ENCODE results near the gene LKAAEAR1. TPM values are rescaled to one million over a fixed set of nuclear protein-coding genes. Genes with fewer than 3 reads are reported as not detected.

The LKAAEAR1 gene
- total and polyA plus RNA-seq, 2 of the 13 experiments (the other 11 are each of a cell fraction or from before 2014, with no cell fraction given): not detected

DNA sequence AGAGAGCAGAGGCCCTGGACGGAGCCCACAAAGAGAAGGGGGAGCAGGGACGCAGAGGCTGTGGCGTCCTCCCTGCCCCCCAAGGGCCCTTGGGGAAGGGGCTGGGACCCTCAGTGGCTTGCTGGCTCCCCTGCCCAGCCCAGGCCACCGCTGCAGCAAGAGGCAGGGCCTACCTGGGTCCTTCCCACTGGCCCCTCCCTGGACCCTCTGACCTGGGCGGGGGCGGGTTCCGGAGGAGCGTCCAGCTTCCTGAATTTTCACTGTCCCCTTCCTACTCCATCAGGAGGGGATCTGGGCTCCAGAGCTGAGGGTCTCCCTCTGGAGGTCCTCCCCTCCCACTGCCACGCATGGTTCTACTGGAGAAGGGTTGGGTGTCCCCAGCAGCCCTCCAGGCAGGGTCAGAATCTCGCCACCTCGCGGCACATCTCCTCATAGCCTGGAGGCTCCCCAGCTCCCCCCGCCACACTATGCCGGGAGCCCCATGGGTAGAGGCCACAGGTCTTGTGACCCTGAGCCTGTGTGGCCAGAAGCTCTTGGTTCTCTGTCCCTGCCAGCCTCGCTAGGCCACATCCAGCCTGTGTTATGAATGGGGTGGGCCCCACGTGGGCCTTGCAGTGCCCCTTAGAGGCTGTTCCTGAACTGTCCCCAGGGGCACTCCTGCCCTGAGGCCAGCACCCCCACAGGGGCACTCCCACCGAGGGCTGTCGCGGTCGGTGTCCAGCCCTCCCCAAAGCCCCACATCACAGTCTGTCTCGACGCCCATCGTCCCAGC, 33.8 kb downstream of the LKAAEAR1 start (continued):
- TF ChIP-seq EED (CRISPR knock-in tag; IDR thresholded peaks at IDR 0.05): peak; percentile 61; the same call in 1 of the 2 replicates
- peak; percentile 90 for TF ChIP-seq HOXA3 (CRISPR knock-in tag; IDR thresholded peaks at IDR 0.05)
- peak; percentile 84 for TF ChIP-seq BRD4 (CRISPR knock-in tag; IDR thresholded peaks at IDR 0.05)
- TF ChIP-seq, protein P1, sequence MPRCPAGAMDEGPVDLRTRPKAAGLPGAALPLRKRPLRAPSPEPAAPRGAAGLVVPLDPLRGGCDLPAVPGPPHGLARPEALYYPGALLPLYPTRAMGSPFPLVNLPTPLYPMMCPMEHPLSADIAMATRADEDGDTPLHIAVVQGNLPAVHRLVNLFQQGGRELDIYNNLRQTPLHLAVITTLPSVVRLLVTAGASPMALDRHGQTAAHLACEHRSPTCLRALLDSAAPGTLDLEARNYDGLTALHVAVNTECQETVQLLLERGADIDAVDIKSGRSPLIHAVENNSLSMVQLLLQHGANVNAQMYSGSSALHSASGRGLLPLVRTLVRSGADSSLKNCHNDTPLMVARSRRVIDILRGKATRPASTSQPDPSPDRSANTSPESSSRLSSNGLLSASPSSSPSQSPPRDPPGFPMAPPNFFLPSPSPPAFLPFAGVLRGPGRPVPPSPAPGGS (CRISPR knock-in tag; IDR thresholded peaks at IDR 0.05): no peak; the same call in 1 of the 2 replicates
- TF ChIP-seq SP1 (IDR thresholded peaks at IDR 0.05): no peak
- TF ChIP-seq SP1 (CRISPR knock-in tag; IDR thresholded peaks at IDR 0.05): peak; percentile 44
- no peak; the same call in 1 of the 2 replicates for TF ChIP-seq ATF6 (CRISPR knock-in tag; conservative IDR thresholded peaks at IDR 0.05)
- no peak for TF ChIP-seq JUND (CRISPR knock-in tag; IDR thresholded peaks at IDR 0.05)
- TF ChIP-seq, protein P2, sequence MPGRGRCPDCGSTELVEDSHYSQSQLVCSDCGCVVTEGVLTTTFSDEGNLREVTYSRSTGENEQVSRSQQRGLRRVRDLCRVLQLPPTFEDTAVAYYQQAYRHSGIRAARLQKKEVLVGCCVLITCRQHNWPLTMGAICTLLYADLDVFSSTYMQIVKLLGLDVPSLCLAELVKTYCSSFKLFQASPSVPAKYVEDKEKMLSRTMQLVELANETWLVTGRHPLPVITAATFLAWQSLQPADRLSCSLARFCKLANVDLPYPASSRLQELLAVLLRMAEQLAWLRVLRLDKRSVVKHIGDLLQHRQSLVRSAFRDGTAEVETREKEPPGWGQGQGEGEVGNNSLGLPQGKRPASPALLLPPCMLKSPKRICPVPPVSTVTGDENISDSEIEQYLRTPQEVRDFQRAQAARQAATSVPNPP (CRISPR knock-in tag; IDR thresholded peaks at IDR 0.05): no peak; the same call in 1 of the 2 replicates
- peak; percentile 45; the same call in 1 of the 2 replicates for TF ChIP-seq SIX1 (CRISPR knock-in tag; IDR thresholded peaks at IDR 0.05; ENCODE audit: borderline replicate concordance)
- no peak for TF ChIP-seq ZNF205 (CRISPR knock-in tag; IDR thresholded peaks at IDR 0.05)
- TF ChIP-seq, protein P3, sequence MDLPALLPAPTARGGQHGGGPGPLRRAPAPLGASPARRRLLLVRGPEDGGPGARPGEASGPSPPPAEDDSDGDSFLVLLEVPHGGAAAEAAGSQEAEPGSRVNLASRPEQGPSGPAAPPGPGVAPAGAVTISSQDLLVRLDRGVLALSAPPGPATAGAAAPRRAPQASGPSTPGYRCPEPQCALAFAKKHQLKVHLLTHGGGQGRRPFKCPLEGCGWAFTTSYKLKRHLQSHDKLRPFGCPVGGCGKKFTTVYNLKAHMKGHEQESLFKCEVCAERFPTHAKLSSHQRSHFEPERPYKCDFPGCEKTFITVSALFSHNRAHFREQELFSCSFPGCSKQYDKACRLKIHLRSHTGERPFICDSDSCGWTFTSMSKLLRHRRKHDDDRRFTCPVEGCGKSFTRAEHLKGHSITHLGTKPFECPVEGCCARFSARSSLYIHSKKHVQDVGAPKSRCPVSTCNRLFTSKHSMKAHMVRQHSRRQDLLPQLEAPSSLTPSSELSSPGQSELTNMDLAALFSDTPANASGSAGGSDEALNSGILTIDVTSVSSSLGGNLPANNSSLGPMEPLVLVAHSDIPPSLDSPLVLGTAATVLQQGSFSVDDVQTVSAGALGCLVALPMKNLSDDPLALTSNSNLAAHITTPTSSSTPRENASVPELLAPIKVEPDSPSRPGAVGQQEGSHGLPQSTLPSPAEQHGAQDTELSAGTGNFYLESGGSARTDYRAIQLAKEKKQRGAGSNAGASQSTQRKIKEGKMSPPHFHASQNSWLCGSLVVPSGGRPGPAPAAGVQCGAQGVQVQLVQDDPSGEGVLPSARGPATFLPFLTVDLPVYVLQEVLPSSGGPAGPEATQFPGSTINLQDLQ (CRISPR knock-in tag; IDR thresholded peaks at IDR 0.05): no peak
- peak; percentile 36; the same call in 1 of the 2 replicates for TF ChIP-seq ZNF839 (CRISPR knock-in tag; IDR thresholded peaks at IDR 0.05; ENCODE audit: borderline replicate concordance)
- TF ChIP-seq, protein P4, sequence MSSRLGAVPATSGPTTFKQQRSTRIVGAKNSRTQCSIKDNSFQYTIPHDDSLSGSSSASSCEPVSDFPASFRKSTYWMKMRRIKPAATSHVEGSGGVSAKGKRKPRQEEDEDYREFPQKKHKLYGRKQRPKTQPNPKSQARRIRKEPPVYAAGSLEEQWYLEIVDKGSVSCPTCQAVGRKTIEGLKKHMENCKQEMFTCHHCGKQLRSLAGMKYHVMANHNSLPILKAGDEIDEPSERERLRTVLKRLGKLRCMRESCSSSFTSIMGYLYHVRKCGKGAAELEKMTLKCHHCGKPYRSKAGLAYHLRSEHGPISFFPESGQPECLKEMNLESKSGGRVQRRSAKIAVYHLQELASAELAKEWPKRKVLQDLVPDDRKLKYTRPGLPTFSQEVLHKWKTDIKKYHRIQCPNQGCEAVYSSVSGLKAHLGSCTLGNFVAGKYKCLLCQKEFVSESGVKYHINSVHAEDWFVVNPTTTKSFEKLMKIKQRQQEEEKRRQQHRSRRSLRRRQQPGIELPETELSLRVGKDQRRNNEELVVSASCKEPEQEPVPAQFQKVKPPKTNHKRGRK (CRISPR knock-in tag; IDR thresholded peaks at IDR 0.05): no peak
- TF ChIP-seq, protein P5, sequence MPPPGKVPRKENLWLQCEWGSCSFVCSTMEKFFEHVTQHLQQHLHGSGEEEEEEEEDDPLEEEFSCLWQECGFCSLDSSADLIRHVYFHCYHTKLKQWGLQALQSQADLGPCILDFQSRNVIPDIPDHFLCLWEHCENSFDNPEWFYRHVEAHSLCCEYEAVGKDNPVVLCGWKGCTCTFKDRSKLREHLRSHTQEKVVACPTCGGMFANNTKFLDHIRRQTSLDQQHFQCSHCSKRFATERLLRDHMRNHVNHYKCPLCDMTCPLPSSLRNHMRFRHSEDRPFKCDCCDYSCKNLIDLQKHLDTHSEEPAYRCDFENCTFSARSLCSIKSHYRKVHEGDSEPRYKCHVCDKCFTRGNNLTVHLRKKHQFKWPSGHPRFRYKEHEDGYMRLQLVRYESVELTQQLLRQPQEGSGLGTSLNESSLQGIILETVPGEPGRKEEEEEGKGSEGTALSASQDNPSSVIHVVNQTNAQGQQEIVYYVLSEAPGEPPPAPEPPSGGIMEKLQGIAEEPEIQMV (CRISPR knock-in tag; IDR thresholded peaks at IDR 0.05; ENCODE audit: low read depth): no peak
- peak; percentile 46; the same call in 1 of the 2 replicates for TF ChIP-seq ZNF629 (CRISPR knock-in tag; conservative IDR thresholded peaks at IDR 0.05)
- no peak for TF ChIP-seq ZNF549 (CRISPR knock-in tag; IDR thresholded peaks at IDR 0.05)

All from HepG2 (cell line).